ENCODE results near the gene SESN1. TPM values are rescaled to one million over a fixed set of nuclear protein-coding genes. Genes with fewer than 3 reads are reported as not detected.

Gene SESN1
- total RNA-seq, 4 donors from 2014 or later, result 50.8 to 80.5 (median 78.0) TPM

GRCh38 chr6:109095036-109095834 is 589 bp upstream of the SESN1 start, which contains the start of gene CEP57L1:
CEP57L1 (plus strand) TSS chr6:109095507; CDS start chr6:109145222, 49,715 bp downstream.
- peaks cover 0 to 45% (median 0%) of the 10 kb centered on the region in 3 donors for H3K4me1 ChIP-seq
- no peaks in the 10 kb centered on the region for H3K27me3 ChIP-seq
- peak within 1 kb of the TSS; percentile 93 to 100 (median 98) for H3K27ac ChIP-seq
- peaks cover 0 to 4% of the 10 kb centered on the region in 2 donors for H3K36me3 ChIP-seq
- 0% methylated on average over 6 to 25 of the region's 49 CpGs for WGBS, 2 donors (ENCODE audit: low coverage in 1 of 2)
- TF ChIP-seq CTCF (IDR thresholded peaks at IDR 0.05) (peak in 2 of 4 experiments; percentile 10 to 26), EP300 (IDR thresholded peaks at IDR 0.05) (no peak), POLR2AphosphoS5 (IDR thresholded peaks at IDR 0.05) (peak; percentile 69), POLR2A (IDR thresholded peaks at IDR 0.05) (peak in 1 of 2 donors; percentile 34)
- peak within 1 kb of the TSS; percentile 78 to 79 for H3K4me3 ChIP-seq
- H3K9me3 ChIP-seq, result no peaks in the 10 kb centered on the region
- peak; percentile 89 for ATAC-seq

GRCh38 chr6:109093732-109094415 is 772 bp downstream of the SESN1 start:
- Histone ChIP-seq H3K4me3 (peak overlapping the region; percentile 78 to 79), H3K9me3 (no peaks in the 10 kb centered on the region), H3K27ac (peak overlapping the region; percentile 93 to 100 (median 98)), H3K27me3 (no peaks in the 10 kb centered on the region), H3K36me3 (no peaks in the 10 kb centered on the region), H3K4me1 (peaks cover 4 to 59% (median 4%) of the 10 kb centered on the region in 3 donors)
- TF ChIP-seq POLR2A (IDR thresholded peaks at IDR 0.05) (no peak), CTCF (IDR thresholded peaks at IDR 0.05) (no peak), POLR2AphosphoS5 (IDR thresholded peaks at IDR 0.05) (no peak), EP300 (IDR thresholded peaks at IDR 0.05) (no peak)
- ATAC-seq, result no peak
- WGBS, 2 donors (ENCODE audit: low coverage in 1 of 2), result 0 to 1% methylated on average over 19 of the region's 19 CpGs

DNA sequence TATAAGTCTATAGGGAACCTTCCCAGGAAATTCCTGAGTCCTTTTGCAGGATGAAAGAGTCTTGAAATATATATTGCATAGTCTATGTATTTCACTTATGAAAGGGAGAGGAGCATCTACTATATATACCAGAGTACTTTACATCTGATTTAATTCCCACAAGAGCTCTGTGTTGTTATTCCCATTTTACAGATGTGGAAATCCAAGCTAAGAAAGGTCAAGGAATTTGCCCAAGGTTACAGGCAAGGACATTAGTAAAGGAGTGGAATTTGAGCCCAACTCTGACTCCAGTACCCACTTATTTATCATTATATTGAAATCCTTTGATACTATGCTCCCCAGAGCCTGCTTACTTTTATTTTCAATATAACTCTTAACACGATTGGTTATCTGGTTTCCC is 2.6 kb downstream of the SESN1 start:
- ATAC-seq, result no peak
- peak overlapping the region in 3 of 4 donors; percentile 19 to 100 (median 31) for H3K27ac ChIP-seq

DNA sequence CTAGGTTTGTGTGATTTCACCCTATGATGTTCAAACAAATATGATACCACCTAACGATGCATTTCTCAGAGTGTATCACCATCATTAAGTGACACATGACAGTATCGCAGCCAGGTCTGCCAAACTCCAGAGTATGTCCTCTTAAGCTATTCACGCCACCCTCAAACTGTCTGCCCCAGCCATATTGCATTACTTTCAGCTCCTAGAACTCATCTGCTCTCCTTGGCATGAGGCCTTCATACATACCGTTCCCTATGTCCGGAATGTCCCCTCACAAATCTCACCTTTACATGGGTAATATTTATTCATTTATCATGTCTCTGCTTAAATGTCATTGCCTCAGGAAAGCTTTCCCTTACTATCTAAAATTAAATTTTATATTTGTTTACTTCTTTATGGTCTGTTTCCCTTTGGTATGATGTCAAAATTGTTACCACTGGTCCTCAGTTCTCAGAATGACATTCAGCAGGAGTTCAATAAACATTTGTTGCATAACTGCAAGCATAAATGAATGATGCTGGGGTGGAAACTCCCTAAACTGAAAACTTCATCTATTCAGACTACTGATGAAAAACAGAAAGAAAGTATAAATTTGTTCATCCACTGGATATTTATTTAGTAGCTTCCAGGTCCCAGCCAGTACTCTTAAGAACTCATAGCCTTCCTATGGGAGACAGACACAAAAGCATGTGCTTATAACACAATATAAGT is 3.2 kb downstream of the SESN1 start:
- H3K36me3 ChIP-seq, result no peaks in the 10 kb centered on the region
- TF ChIP-seq POLR2A (IDR thresholded peaks at IDR 0.05), result no peak
- TF ChIP-seq POLR2AphosphoS5 (IDR thresholded peaks at IDR 0.05), result no peak
- no peak for TF ChIP-seq CTCF (IDR thresholded peaks at IDR 0.05)
- H3K4me1 ChIP-seq, result peaks cover 4 to 75% (median 9%) of the 10 kb centered on the region in 3 donors
- 67 to 80% methylated on average over 5 of the region's 5 CpGs for WGBS, 2 donors (ENCODE audit: low coverage in 1 of 2)
- H3K4me3 ChIP-seq, result peak overlapping the region; percentile 78 to 79
- H3K27me3 ChIP-seq, result no peaks in the 10 kb centered on the region
- H3K9me3 ChIP-seq, result no peaks in the 10 kb centered on the region
- no peak for ATAC-seq
- H3K27ac ChIP-seq, result peak overlapping the region in 3 of 4 donors; percentile 19 to 100 (median 31)

More for the DNA sequence above, 2.6 kb downstream of the SESN1 start:
- Histone ChIP-seq H3K4me1 (peaks cover 4 to 77% (median 9%) of the 10 kb centered on the region in 3 donors), H3K9me3 (no peaks in the 10 kb centered on the region), H3K4me3 (peak overlapping the region; percentile 78 to 79), H3K36me3 (no peaks in the 10 kb centered on the region), H3K27me3 (no peaks in the 10 kb centered on the region)
- TF ChIP-seq EP300 (IDR thresholded peaks at IDR 0.05), result no peak
- no peak for TF ChIP-seq POLR2AphosphoS5 (IDR thresholded peaks at IDR 0.05)
- TF ChIP-seq CTCF (IDR thresholded peaks at IDR 0.05), result no peak
- no peak for TF ChIP-seq POLR2A (IDR thresholded peaks at IDR 0.05)
- WGBS, 2 donors (ENCODE audit: low coverage in 1 of 2), result 0 to 33% methylated on average over 1 of the region's 1 CpG
